Renal cortex interstitium (tissue), 11 donors: ENCODE results near the gene FGF14. TPM values are rescaled to one million over a fixed set of nuclear protein-coding genes. Genes with fewer than 3 reads are reported as not detected.

ENCODE experiments used
- DNase-seq, 11 donors: peaks; one replicate each; pipeline ENCODE4 v3.0.0-alpha.2; 2013; ENCODE audit warnings: low read depth in 9 of 11, low spot score in 4 of 11; ENCODE audit errors: extremely low read depth in 1 of 11
- polyA plus RNA-seq, 3 donors: library from polyadenylated mRNA; unstranded; fragments of 120-200 nt; gene quantifications; one replicate each; pipeline ENCODE4 v1.2.1, GENCODE V29; 2013; ENCODE audit not compliant: insufficient read length in 3 of 3

FGF14 gene
- polyA plus RNA-seq, 3 donors: 0.56 to 1.1 (median 0.86) TPM

DNA sequence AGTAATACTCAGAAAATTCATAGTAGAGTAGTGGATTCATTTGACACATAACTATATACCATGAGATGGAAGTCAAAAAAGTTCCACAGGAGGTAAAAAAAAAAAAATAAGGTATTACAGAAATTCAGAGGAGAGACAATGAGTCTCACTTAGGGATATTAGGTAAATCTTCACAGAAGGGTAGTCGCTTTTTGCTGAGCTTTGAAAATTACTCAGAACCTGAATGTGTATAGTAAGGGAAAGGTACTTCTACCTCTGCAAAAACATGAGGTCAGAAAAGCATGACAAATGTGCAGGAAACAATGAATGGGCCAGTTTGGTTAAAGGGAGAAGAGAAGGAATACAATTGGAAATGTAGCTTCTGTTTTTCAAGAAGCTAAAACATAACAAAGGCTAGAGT, 698.8 kb downstream of the FGF14 start:
- no peak for DNase-seq

- DNase-seq: no peak
These were observed 701.2 kb downstream of the FGF14 start for GRCh38 chr13:101700598-101700997.

DNA sequence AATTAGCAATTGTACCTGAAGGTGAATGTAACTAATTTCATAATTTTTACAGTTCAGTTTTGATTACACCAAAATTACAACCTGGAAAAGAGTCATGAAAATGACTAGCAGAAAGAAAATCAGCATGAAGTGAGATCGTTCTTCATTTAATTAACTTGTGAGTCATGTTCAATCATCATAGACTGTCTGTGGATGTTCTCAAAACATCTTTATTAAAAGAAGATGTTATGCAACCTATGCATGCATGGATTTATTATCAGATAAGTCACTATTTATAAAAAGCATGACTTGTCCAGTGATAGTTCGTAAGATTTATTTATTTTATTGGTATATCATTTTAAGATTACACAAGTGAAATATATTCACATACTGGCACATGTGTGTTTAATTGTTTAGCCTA, 703.4 kb downstream of the FGF14 start:
- no peak for DNase-seq

DNA sequence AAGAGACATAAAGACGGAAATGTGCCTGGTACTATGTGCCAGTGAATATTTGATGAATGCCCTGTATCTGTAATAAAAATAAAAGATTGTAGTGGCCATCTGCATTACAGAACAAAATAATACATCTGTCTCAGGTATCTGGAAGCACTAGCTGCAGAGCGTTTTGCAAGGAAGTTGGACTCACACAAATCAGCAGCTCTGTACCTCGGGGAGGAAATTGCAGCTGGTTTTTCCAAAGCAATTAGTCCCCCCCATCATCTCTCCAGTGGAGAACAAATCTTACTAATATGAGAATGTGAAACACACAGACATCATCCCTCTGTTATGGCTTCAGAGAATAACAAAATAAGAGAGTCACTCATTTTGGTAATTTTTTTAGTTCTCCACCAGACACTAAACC, 704.1 kb downstream of the FGF14 start:
- DNase-seq: no peak

- no peak for DNase-seq
These were observed 705.9 kb downstream of the FGF14 start for GRCh38 chr13:101695870-101696516.

DNA sequence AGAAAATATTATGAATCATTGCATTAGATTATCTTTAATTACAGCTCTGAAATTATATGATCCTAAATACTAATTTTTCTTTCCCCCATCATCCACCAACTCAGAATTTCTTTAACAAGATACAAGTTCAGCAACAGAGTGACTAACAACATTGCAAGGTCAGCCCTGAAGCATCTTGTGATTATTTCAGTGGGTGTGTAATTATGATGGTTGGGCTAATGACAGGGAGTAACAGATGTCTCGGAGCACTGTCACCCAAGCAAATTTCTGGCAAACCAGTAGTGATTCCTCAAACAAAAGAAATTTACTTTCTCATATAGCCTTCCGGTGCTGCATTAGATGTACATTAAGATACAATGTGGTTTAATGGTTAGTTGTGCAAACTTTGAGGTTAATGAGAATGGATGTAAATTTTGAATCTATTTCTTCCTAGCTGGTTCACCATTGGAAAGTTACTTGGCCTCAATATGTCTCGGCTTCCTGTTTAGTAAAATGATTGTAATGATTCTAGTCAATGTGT, 710.4 kb downstream of the FGF14 start:
- DNase-seq: no peak

DNA sequence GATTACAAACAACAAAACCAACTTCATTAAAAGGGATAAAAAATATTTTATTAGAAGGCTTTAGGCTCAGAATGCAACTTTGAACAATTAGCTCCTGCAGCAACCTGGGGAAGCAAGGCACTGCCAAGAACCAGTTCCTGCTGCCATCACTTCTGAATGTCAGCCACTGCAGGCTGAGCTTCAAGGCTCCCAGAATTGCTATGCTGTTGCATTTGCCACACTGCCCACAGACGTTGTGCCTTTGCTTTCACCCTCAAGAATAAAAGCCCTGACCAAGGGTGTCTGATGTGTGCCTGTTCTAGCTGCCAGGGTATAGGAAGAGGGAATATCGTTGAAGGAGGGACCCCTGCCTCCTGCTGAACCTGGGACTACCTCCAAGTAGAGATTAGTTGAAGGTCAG, 711.0 kb downstream of the FGF14 start:
- no peak for DNase-seq

GRCh38 chr13:101686003-101686402, 715.8 kb downstream of the FGF14 start:
- DNase-seq: no peak

- DNase-seq: no peak
These were observed 720.0 kb downstream of the FGF14 start for GRCh38 chr13:101681834-101682233.

GRCh38 chr13:101673360-101674105, 728.3 kb downstream of the FGF14 start:
- DNase-seq: no peak

DNA sequence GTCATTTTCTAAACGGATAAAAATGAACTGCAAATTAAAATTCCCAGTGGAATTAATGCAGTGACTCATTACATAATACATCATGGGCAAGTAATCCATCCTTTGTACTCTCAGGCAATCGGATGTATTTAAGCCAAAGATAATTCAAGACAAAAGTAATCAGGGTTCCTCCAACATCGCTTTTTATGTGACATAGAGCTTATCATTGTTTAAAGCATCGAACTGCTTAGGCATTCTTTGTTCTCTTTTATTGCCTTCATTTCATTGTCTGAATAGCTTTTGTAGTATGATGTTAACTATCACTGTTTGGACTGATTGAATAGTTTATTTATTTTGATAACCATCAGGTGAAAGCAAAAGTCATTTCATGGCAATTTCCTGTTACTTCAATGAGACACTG, 740.0 kb downstream of the FGF14 start:
- no peak for DNase-seq

Other genes starting within 250 kb of the FGF14 start
- gene TPP2, start 194.9 kb upstream of the FGF14 start, polyA plus RNA-seq: 10 to 100 TPM; 56.9 to 67.5 (median 62.2) TPM